T-helper 22 cell (primary cell): ENCODE data around the gene ADAP1.
"Not testable (repeated sequence)": the region's sequence is repeated elsewhere in the genome, so short reads cannot be mapped to it uniquely, and the experiment has no call there.

Experiments used
- DNase-seq: peaks from one replicate; pipeline ENCODE4 v3.0.0-alpha.2; 2020; ENCODE audit warnings: low read depth

The ADAP1 gene, protein sequence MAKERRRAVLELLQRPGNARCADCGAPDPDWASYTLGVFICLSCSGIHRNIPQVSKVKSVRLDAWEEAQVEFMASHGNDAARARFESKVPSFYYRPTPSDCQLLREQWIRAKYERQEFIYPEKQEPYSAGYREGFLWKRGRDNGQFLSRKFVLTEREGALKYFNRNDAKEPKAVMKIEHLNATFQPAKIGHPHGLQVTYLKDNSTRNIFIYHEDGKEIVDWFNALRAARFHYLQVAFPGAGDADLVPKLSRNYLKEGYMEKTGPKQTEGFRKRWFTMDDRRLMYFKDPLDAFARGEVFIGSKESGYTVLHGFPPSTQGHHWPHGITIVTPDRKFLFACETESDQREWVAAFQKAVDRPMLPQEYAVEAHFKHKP

DNA sequence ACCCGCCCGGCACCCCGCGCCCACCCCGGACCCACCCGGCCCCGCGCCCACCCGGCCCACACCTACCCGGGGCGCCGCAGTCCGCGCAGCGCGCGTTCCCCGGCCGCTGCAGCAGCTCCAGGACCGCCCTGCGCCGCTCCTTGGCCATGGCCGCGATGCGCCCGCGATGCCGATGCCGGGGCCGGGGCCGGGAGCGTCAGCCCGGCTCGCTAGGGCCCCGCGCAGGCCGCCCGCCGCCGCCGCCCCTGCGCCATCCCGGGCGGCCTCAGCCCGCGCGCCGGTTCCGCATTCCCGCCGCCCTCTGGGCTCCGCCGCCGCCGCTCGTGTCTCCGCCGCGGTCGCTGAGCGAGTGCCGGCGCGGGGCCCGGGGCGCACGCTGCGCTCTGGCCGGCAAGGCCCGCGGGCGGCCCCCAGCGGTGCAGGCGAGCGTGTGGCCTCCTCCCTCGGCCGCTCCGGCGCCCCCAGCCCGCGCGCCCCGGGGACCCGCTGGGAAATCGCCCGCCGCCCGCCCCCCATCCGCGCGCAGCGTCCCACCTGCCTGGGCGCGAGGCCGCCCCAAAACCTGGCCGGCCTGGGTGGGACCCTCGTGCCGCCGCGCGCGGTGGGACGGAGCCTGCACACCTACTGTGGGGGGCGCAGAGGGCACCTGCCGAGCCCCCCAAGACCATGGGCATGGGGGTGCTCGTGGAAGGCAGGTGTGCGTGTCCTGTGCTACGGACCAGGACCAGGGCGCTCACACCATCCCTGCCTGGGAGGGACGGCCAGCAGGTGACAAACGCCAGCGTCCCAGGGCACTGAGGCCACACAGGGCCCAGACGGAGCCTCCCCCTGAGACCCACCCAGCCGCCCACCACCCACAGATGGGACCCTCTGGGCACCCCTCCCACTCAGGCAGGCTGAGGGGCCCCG, at the start of gene ADAP1:
ADAP1 (minus strand) TSS at position 351 of the 909 bp plus-strand sequence; CDS start at position 148, 203 bp downstream.
- no peak for DNase-seq

DNA sequence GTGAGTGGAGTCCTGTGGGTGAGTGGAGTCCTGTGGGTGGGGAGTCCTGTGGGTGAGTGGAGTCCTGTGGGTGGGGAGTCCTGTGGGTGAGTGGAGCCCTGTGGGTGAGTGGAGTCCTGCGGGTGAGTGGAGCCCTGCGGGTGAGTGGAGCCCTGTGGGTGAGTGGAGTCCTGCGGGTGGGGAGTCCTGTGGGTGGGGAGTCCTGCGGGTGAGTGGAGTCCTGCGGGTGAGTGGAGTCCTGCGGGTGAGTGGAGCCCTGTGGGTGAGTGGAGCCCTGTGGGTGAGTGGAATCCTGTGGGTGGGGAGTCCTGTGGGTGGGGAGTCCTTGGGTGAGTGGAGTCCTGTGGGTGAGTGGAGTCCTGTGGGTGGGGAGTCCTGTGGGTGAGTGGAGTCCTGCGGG, 48.0 kb upstream of the ADAP1 start:
- DNase-seq, result not testable (repeated sequence)

DNA sequence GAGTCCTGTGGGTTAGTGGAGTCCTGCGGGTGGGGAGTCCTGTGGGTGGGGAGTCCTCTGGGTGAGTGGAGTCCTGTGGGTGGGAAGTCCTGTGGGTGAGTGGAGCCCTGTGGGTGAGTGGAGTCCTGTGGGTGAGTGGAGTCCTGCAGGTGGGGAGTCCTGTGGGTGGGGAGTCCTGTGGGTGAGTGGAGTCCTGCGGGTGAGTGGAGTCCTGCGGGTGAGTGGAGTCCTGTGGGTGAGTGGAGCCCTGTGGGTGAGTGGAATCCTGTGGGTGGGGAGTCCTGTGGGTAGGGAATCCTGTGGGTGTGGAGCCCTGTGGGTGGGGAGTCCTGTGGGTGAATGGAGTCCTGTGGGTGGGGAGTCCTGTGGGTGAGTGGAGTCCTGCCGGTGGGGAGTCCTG, 47.5 kb upstream of the ADAP1 start:
- not testable (repeated sequence) for DNase-seq

DNA sequence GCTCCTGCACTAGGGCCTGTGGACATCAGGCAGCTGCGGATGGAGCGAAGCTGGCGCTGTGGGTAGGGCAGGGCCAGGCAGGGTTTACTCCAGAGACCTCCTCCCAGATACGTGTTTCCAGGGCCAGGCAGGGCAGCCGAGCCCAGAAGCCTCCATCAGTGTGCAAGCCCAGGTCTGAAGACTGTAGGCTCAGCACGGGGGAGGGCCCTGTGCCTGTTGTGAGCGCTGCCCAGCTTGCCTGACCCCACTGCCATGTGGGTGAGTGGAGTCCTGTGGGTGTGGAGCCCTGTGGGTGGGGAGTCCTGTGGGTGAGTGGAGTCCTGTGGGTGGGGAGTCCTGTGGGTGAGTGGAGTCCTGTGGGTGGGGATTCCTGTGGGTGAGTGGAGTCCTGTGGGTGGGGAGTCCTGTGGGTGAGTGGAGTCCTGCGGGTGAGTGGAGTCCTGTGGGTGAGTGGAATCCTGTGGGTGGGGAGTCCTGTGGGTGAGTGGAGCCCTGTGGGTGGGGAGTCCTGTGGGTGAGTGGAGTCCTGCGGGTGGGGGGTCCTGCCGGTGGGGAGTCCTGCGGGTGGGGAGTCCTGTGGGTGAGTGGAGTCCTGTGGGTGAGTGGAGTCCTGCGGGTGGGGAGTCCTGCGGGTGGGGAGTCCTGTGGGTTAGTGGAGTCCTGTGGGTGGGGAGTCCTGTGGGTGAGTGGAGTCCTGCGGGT, 46.7 kb upstream of the ADAP1 start:
- not testable (repeated sequence) for DNase-seq

DNA sequence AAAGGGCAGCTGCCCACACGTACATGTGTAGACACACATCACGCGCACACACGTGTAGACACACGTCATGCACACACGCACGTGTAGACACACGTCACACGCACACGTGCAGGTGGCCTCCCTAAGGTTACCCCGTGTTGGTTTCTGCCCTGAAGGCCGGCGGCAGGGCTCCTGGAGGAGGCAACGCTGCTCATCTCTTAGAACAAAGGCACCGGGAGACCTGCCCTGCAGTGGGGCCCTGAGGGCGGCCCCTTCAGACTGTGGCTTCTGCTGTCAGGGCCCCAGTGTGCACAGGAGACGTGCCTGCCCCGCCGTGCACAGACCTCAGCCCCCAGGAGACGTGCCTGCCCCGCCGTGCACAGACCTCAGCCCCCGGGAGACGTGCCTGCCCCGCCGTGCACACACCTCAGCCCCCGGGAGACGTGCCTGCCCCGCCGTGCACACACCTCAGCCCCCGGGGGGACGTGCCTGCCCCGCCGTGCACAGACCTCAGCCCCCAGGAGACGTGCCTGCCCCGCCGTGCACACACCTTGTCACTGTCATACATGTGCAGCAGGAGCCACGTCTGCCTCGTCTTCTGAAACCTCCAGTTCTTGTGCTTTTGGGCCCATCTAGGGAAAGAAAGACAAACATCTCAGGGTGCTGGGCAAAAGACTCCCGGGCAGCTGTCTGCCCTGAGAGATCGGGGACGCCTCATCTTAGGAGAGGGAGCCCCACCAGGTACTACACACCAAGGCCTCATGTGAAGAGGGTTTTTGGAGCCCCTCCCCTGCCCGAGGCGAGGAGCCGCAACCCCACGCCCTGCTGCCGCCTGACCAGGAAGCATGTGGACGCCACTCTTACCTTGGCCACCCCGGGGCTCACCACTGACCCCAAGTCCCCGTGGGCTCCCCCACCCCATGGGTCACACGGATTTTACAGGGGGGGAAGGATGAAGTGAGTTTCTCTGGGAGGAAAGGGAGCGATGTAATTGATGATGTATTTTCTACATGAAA, 45.8 kb upstream of the ADAP1 start:
- no peak for DNase-seq

DNA sequence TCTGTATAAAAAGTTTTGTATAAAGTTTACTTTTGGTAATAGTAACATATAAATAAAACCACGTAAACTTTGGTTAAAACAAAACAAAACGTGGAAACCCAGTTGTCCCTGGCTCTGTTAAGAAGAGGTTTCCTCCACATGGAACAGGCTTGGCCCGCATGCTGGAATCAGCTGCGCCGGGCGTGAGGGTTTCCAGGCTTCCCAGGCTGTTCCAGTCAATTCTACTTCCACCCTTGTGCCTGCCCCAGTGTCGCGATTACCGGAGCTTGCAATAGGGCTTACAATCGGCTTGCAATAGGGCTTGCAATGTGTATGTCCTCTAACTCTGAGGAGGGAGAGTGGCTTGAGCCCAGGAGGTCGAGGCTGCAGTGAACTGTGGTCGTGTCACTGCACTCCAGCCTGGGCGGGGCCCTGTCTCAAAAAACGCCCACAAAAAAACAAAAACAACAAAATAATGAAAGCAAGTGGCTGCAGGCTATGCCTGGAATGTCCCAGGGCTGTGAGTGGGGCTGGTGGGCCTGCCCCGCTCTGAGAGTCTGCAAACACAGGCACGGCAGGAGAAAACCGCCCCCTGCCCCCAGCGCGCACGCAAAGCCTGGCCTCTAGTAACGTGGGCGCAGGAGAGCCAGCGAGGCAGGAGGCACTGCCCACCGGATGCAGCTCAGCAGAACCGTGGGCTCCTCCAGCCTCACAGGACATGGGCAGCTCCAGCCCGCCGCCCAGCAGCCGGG, 44.8 kb upstream of the ADAP1 start:
- no peak for DNase-seq

DNA sequence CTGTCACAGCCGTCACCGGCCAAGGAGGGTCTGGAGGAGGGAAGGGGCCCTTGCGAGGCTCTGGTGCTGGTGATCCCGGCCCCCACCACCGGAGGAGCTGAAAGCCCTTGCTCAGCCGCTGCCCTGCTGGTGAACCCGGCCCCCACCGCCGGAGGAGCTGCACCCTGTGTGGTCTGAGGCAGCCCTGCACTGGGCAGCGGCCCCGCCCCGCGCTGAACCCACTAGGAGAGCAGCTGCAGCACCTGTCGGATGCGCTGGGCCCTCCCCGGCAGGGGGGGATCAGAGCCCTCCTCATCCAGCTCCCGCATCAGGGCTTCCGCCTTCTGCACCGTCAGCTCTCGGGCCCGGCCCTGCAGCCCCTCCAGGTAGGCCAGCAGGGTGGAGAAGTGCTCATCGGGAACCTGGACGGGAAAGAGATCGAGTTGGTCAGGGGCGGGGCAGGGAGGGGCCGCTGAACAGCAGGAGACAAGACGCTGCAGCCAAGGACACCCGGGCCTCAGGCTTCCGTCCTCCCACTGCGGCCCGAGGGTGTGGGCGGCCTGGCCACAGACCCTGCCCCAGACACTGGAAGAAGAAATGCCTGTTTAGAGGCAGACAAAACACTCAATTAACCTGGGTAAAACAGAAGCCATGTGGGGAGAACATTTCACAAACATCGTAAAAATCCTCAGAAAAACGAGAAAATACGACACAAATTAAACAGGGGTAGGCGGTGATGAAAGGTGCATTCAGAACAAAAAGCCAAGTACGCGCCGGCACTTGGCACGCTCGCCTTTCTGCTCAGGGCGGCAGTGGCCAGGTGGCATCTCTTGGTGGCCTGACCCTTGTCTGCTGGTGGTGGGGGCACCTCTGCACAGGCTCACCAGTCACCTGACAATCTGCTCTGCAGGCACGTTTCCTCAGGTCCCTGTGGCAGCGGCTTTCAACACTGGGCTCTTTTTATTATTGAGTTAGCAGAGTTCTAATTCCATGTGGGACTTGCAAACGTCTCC, 43.2 kb upstream of the ADAP1 start:
- no peak for DNase-seq

DNA sequence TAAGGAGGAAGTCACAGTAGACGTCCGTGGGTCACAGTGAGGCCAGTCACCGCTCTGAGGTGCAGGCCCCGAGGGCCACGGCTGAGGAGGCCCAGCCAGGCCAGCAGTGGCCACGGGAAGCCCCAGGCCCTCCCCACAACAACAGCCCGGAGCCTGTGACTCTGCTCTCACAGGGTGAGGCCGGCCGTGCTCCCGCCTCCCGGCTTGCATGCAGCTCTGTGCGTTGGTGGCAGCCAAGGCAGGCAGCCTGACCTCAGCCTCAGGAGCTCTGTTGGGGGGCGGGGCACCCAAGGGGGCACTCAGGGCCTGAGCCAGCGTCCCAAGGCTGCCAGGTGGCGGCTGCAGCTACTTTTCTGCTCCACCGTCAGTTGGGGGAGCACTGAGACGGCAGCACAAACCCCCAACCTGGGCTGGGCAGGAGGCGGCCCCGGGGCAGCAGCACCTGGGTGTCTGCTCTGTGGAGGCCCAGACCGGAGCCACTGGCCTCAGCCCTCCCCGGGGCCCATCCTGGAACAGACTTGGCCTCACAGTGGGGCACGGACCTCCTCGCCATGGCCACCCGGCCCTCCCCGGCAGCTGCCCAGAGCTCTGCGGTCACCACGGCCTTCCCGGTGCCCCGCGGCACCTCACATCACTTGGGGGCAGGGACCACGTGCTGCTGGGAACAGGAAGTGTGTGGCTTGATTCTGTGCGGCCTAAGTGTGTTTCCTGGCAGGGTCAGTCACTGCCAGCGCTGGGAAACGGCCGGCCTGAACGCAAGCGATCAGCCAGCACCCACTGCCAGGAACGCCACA, 41.8 kb upstream of the ADAP1 start:
- DNase-seq, result no peak

DNA sequence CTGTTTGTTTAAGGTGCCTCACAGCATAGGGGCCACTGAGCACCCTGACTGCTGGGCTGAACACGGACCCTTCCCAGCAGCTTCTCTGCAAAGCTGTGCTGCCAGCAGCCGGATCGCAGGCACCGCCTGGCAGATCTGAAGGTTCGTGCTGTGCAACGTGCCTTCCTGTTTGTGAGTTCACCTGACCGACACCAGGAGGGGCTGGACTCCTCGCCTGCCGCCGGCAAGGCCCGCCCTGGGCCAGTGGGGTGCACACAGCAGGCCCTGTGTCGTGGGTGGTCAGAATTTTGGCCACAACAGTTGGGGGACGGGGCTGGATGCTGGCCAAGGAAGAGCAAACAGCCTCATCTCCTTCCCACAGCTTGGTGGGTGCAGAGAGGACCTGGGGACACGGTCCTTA, 41.1 kb upstream of the ADAP1 start:
- DNase-seq, result no peak

DNA sequence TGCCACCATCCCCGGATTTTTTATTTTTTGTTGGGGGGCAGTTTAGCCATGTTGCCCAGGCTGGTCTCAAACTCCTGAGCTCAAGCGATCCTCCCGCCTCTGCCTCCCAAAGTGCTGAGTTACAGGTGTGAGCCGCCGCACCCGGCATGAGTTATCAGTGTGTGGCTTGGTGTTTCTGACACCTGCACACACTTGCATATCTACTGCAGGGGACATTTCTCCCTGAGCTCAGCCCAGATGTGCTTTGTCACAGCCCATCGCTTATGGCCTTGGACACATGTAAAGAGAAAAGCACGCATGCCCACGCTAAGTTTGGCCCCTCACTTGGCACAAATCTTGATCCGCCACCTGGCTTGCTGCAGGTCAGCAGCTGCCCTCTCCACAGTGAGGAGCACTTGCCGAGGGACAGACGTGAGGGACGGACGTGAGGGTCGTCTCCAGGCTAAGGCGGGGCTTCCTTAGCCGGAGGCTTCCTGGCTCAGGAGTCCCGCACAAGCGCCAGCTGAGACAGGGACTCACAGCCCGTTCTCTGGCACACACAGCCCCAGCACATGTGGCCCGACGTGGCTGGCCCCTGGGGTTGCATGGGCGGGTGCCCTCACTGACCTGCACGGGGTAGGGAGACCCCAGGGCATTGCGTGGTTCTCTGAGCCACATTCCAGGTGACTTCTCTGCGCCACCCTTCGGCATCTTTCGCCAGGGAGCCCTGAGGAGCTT, 40.3 kb upstream of the ADAP1 start:
- DNase-seq, result no peak

DNA sequence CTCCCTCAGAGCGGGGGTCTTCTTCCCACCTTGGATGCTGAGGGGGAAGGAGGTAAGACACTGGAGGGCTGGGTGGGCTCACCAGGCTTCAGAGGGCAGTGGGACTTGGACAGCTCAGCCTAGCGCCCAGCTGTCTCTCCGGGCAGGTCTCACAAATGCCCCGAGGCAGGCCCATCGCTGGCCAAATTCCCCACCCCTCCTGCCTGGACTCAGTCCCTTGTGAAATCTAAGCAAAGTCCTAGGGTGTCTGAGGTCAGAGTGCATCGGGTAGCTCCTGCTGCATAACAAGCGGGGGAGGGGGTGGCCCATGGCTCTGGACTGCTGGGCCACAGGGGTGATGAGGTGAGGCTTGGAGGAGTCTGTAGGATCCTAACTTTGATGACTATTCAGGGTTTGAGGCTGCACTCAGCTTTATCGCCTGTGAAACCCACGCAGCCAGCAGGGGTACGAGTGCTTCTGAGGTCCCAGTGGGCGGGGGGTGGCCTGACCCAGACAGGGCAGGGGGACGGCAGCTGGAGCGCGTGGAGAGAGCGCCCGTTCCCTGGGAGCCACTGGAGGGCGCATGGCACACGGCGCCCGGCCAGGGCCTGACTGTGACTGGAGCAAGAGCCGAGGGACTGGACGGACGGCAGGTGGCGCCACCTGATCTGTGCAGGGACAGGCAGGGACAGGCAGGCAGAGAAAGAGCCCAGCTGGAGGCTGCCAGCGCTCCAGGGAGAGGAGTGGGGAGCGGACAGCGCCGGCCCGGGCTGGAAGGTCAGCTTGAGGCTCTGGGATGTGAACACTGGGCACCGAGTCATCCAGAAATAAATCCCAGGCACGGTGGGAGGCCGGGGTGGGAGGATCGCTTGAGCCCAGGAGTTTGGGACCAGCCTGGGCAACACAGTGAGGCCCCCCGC, 38.5 kb upstream of the ADAP1 start:
- DNase-seq, result peak; percentile 84

DNA sequence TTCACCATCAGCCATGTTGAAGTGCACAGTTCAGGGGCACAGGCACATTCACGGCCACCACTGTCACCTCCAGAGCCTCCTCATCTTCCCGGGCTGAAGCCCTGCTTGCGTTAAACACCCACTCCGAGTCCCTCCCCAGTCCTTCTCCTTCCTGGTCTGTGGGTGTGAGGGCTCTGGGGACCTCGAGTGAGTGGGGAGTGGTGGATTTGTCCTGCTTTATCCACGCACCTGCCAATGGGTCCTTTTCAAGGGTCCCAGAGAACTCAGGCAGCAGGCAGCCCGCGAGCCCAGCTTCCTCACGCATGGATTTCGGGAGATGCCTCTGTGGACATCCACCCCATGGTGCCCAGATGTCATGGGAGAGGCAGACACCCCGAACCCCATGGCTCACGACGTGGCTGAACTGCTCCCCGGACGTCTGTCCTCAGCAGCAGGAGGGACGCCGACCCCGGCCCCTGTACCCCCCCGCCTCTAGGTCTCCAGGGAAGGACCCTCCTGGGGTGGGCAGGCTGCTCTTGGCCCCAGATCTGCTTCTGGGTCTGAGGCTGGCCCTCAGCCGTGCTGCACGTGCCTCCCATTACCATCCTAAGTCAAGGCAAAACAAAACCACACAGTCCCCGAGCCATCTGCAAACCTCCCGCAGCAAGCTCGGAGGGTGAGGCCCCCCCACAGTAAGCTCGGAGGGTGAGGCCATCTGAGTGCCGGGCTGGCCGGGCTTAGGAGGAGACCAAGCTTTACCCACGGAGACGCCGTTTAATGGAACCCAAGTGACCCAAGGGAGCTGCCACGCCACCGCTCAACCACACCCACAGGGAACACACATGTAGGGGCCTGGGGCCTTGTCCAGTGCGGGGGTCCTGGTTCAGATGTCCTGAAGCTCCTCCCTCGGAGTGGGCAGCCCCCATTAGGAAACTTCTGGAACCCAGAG, 37.5 kb upstream of the ADAP1 start:
- no peak for DNase-seq

DNA sequence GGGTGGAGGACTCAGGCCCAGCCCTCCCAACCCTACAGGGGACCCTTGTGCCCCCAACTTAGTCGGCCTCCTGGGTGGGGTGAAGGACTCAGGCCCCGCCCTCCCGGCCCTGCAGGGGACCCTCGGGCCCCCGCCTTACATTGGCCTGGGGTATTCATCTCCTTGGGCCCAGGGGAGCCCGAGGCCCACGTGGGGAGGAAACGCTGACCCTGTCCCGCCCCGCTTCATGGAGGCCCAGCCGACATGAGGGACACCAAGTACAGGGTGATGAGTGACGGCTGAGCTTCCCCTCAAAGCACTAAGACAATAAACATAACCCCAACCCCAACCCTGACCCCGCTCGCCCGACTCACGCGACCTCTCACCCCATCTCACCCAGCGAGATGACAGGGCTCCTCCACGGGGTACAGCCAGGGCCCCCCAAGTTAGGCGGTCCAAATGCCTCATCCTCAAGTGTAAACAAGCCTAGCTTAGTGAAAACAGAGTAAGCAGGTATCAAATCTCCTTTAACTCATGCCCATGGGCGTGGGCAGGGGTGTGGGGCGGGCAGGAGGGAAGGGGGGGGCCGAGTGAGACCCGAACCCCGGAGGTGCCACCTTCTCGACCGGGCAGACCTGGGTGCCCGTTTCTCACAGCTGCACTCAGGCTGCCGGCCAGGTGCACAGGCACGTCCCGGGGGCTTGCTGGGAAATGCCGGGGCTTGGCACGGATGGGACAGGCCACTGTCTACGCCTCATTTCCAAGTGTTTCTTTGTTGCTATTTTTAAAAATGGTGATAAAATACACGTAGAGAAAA, 36.7 kb upstream of the ADAP1 start:
- no peak for DNase-seq

DNA sequence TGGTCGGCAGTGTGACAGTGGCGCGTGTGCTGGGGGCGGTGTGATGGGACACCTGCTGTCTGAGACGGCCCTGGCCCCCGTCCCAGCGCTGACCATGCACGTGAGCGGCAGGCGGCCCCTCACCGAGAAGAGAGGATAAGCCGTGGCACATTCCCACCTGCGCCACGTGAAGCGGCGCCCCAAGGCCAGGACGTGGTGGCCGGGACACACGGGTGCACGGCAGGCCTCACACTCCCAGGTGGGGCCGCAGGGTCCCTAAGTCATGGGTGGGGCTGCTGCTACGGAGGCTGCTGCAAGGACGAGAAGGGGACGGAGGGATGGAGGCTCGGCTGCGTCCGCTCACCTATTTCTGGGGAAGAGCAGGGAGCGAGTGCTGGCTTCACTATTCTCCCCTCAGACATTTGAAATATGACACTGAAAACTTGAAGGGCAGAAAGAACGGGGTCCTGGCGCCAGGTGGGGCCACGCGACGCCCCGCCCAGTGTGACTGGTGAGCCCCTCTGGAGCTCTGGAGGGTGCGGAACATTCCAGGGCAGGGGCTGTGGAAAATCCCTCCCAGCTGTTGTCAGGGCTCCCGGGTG, 36.0 kb upstream of the ADAP1 start:
- no peak for DNase-seq
